T follicular helper cell (primary cell): Measurements from ENCODE around the gene ITSN2.
A peak's percentile ranks its signal among the peaks of the same experiment; 100 is the strongest.
"Not testable (repeated sequence)": the region's sequence is repeated elsewhere in the genome, so short reads cannot be mapped to it uniquely, and the experiment has no call there.

Experiments used
- DNase-seq: peaks from one replicate; pipeline ENCODE4 v3.0.0-alpha.2; 2020; ENCODE audit warnings: low read depth

The ITSN2 gene

DNA sequence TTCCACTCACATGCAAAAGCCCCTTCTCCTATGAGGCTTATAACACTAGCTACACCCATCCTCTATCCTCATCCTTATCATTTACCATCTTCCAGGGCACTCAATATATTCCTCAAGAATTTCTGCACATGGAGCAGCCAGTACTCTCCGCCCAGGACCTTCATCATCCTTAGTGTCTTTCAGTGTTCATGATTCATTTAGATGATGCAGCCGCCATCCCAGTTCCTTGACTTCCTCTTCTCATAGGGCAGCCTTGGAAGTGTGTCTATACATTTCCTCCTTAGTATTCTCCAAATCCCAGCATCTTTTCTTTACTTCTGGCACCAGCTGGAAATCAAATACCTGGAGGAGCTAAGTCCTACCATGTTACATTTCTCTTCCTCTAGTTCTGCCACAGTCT is 3.0 kb upstream of the ITSN2 start:
- no peak for DNase-seq

DNA sequence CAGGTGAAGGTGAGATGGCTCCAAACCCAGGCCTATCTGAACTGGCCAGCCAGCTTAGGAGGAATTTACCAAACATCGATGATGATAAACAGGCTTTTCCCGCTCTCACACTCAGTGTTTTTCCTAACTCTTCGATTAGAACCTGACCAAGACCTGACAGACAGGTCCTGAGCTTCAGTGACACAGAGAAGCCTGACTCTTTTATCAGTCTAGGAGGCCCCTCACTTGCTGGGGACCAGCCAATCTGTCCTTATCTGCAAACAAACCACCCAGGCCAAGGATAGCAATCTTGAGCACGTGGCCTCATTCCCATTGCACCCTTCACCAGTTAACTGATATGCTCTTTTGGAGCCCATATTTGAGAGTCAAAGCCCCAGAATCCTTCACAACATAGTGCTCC is 1.9 kb upstream of the ITSN2 start:
- DNase-seq = no peak

DNA sequence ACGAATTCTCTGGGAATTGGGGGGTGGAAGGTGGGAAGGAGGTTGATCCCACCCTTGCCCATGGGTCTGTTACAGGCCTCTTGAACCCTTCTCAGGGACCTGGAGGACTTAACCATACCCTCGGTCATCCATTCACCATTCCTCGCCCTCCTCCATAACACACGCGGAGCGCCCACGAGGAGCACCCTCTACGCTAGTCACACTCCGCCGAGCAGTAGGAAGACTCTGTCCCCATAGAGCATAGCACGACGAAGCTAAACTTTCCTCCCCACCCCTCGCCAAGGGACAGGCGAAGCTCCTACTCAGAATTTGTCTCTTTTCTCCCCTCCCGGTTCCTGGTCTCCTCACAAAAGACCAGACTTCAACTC is 611 bp upstream of the ITSN2 start:
- DNase-seq = no peak

DNA sequence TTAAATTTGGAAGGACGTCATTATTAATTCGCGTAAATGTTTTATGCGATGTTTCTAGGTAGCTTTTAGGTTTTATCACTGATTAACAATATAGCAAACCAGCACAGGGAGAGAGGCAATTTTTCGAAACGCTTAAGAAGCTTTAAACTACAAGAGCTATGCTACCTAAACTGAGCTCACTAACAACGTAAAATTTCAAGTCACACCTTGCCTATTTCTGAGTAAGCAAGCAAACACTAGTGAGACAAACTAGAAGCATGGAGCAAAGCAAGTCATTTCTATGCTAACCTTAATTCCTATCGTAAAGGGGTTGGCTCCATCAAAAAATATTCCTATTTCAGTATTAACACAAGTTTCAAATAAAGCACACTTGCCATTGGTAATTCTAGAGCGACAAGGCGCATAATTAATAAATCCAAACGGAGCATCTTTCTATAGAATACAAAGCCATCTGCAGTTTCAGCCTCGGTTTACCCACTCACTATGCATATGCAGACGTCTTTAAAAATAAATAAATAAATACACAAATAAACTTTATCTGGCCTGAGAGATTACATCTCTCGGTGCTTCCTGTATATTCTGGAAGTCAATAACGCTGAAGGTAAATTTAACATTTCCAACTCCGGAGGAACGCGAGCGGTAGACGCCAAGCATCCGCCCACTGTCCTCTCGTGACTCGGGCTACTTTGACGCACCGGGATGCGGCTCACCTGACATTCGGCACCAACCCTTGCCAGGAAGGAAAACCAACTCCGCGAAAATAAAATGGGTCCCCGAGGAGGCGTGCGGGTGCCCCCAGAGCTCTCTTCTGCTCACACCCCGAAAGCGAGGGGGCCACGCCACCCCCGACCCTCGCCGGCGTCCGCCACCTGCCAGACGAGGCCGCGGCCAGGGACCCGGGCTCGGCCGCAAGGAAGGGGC is 947 bp downstream of the ITSN2 start:
- DNase-seq = peak; percentile 52

DNA sequence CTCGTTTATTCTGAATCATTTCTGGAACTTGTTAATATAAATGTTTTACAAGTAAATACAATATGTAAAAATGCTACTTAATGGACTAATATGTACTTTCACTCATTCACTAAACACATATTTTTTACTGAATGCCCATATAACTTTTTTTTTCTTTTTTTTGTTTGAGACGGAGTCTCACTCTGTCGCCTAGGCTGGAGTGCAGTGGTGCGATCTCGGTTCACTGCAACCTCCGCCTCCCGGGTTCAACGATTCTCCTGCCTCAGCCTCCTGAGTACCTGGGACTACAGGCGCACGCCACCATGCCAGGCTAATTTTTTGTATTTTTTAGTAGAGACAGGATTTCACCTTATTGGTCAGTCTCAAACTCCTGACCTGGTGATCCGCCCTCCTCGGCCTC is 2.6 kb downstream of the ITSN2 start:
- DNase-seq = not testable (repeated sequence)

DNA sequence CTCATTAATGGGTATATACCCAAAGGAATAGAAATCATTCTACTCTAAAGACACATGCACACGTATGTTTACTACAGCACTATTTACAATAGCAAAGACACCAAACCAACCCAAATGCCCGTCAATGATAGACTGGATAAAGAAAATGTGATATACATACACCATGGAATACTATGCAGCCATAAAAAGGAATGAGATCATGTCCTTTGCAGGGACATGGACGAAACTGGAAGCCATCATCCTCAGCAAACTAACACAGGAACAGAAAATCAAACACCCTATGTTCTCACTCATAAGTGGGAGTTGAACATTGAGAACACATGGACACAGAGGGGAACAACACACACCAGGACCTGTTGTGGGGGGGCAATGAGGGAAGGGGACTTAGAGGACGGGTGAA is 3.2 kb downstream of the ITSN2 start:
- DNase-seq = not testable (repeated sequence)

DNA sequence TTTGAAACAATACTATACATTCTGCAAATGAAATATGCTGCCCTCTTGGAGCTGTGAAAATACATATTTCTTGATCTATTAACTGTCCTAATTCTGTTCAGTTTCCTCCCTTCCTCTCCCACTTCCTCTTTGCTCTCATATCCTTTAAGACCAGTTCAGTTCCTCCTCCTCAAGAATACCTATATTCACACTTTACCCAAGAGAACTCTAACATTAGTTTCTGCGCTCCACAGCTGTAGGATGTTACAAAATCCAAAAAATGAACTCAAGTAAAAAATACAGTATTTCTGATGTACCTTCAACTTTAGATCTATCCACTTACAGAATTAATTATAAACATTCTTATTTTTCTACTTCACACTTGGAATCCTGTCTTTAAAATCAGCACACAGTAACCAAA is 5.4 kb downstream of the ITSN2 start:
- DNase-seq = no peak

DNA sequence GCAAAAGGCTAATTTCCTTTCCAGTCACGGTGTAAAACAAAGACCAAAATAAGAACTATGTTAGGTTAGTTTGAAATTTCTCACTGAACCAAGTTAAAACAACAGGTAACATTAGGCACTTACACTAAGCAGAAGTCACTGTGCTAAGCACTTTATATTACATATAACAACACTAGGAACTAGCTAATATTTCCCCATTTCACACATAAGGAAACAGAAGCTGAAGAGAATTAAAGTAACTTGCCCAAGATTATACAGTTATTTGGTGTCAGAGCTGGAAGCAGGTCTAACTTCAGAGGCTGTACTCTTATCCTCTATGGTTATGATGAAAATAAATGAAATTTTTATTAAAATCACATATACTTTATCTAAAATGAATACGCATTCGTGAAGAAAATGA is 5.9 kb downstream of the ITSN2 start:
- DNase-seq = no peak

DNA sequence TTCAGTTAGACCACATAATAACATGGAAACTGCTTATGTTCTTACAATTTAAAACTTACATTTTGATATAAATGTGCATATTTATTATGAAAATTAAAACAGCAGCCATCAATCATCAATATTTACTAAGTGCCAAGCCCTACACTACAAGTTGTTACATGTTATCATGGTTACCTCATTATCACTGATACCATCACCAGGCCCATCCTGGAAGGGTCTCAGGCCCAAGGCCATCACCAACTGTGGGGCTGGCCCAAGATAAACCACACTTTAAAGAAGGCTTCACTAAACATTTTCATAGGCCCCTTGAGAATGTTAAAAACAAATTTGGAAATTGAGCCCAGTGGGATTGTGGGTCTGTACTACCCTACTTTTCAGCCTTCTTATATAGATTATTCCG is 6.4 kb downstream of the ITSN2 start:
- DNase-seq = no peak

DNA sequence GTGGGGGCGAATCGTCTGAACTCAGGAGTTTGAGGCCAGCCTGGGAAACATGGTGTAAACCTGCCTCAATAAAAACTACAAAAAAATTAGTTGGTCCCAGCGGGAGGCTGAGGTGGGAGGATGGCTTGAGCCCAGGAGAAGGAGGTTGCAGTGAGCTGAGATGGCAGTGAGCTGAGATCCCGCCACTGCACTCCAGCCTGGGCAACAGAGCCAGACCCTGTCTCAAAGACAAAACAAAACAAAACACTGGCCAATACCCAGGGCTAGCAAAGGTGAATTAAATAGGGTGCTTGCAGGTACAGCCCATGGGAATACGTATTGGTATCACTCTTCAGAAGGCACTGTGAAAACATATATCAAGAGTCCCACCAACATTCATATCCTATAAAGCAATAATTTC is 7.0 kb downstream of the ITSN2 start:
- DNase-seq = no peak

DNA sequence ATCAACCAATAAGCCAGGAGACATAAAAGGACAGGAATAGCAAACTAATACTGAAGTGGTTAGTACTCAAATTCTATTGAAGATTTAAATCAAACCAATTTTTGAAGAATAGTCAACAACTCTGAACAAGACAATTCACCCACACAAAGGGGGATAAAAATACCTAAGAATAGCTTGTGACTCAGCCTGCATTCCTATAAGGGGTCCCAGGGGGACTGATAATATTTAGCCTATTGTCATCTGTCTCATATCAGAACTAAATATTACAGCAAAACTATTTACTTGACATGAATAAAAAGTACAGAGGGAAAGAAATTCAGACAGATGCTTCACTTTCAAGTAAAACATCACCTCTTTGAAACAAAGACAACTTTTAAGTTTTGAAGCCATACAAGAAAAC is 7.7 kb downstream of the ITSN2 start:
- DNase-seq = no peak

DNA sequence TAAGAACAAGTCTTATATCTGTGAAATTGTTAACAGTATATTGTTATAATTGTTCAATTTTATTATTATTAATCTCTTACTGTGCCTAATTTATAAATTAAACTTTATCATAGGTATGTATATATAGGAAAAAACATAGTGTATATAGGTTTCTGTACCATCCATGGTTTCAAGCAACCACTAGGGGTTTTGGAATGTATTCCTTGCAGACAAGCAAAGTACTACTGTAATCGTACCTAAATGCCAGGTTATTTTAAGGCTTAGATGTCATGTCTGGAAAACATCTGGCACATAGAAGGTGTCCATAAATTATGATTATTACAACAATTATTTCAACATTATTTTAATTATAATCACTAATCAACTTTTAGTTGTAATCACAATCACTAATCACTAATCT is 8.4 kb downstream of the ITSN2 start:
- DNase-seq = no peak

DNA sequence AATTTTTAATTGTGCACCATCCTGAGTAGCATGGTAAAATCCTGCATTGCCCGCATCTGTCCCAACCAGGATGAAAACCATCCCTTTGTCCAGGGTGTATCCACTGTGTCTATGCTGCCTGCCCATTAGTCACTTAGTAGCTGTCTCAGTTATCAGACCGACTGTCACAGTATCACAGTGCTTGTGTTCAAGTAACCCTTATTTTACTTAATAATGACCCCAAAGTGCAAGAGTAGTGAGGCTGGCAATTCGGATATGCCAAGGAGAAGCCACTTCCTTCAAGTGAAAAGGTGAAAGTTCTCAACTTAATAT is 8.8 kb downstream of the ITSN2 start:
- DNase-seq = no peak

DNA sequence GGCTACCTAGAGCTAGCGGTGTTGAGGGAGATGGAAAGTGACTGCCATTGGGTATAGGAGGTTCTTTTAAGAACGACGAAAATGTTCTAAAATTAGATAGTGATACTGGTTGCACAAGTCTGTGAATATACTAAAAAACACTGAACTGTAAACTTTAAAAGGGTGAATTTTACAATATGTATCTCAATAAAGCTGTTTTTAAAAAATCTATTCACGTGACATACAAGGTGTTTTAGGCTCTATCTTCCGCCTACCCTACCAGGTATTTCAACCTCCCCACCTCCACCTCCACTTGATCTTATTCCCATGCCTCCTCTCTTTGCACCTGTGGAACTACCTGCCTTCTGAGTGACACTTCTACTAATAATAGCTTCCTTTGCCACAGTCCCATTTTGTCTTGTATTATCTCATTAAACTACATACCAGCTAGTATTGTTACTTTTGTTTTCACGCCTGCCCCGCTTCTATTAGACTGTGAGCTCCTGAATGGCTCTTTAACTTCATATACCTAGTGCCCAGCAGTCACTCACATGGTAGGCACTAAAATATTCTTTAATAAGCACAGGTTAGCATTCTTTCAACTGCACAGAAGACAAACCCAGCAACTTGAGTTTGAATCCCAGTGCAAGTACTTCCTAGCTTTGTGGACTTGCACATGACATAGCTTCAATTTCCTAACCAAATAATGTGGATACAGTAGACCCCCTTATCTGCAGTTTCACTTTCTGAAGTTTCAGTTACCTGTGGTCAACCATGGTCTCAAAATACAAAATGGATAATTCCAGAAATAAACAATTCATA is 9.3 kb downstream of the ITSN2 start:
- no peak for DNase-seq

DNA sequence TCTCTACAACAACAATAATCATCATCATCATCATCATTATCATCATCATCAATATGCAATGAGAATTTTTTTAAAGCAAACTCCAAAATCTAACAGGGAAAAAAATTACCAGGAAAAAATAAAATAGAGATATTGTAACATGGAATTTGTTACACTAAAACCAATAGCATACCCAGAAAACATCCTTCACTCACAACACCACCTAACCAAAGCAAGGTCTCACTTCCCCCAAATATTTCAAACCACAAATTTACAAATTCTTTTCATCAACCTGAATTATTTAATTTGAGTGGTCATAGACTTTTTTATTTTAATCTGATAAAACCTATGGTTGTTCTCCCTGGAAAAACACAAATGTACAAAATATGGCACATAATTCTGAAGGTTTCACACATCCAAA is 11.2 kb downstream of the ITSN2 start:
- DNase-seq = no peak

DNA sequence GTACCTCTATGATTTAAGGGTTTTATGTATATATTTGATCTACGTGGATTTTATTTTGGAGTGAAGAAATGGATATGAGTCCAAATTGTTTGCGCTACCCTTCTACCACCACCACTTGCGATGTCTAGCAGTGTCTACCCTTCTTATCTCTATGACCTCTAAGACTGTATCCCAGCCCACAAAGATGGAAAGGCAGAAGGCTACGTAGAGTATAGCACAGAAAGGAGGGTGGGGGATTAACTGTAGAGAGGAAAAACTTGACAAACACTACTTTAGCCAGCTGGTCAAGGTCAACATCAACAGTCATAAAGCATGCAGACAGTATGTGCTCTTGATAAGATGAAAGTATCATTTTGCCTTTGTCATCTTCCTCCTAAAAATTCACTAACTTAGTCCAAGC is 14.4 kb downstream of the ITSN2 start:
- no peak for DNase-seq

DNA sequence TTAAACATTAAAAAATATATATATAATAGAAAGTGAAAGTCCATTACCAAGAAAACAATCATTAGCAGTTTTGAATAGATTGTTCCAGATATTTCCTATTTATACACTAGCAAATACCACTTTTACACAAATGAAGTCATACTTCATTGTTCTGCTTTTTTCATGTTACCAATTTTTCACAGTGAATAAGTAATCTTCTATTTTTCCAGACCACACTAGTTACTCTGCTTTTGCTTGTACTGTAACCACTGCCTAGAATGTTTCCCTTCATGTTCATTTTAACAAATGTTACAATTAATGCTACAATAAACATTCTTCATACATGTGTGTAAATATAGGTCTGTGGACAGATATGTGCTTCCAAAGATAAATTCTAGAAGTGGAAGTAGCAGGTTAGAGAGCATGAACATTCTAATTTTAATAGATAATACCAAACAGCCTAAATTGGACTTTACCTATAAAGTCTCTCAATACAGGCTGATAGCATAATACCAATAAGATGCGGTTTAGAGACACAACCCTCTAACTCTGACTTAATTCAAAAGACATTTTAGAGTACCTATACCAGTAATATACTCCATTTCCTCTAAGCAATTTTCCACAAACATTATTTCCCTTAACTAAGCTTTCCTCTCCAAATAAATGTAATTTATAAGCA is 17.0 kb downstream of the ITSN2 start:
- DNase-seq = no peak

DNA sequence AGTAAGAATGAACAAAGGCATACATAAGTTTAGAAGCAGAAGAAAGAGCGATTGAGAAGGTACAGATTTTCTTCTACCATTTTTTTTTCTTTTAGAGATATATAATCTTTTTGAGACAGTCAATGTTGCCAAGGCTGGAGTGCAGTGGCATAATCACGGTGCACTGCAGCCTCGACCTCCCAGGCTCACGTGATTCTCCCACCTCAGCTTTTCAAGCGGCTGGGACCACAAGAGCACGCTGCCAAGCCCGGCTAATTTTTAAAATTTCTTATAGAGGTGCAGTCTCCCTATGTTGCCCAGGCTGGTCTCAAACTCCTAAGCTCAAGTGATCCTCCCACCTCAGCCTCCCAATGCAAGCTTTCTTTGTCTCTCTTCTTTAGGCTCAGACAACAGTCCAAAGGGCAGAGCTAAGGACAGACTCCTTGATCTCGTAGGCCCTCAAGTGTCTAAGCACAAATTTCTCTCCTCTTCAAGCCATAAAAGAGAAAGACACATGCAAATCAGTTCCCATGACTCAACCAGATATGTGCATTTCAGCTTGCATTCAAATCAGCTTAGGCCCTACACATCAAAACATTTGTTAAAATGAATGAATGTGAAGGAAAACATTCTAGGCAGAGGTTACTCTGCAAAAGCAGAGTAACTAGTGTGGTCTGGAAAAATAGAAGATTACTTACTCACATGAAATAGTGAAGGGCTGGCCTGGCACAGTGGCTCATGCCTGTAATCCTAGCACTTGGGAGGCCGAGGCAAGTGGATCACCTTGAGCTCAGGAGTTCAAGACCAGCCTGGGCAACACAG is 18.0 kb downstream of the ITSN2 start:
- no peak for DNase-seq

DNA sequence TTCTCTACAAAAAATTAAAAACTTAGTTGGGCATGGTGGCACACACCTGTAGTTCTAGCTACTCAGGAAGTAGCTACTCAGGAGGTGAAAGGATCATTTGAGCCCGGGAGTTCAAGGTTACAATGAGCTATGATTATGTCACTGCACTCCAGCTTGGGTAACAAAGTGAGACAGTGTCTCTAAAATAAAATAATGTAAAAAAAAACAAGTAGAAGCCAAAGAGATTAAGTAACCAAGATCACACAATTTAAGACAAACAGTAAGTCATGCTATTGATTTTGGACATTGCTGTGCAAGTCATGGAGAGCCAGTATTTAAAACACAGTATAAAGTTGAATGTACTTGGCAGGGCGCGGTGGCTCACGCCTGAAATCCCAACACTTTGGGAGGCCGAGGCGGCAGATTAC is 20.5 kb downstream of the ITSN2 start:
- DNase-seq = no peak

DNA sequence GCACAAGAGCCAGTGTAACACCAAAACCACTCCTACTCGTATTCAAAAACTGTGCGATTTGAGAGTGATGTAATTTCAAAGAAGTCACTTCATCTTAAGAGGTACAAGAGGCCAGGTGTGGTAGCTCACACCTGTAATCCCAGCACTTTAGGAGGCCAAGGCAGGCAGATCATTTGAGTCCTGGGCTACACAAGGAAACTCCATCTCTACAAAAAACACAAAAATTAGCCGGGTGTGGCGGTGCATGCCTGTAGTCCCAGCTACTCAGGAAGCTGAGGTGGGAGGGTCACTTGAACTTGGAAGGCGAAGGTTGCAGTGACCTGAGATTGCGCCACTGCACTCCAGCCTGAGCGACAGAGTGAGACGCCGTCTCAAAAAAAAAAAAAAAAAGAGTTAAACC is 21.2 kb downstream of the ITSN2 start:
- not testable (repeated sequence) for DNase-seq

DNA sequence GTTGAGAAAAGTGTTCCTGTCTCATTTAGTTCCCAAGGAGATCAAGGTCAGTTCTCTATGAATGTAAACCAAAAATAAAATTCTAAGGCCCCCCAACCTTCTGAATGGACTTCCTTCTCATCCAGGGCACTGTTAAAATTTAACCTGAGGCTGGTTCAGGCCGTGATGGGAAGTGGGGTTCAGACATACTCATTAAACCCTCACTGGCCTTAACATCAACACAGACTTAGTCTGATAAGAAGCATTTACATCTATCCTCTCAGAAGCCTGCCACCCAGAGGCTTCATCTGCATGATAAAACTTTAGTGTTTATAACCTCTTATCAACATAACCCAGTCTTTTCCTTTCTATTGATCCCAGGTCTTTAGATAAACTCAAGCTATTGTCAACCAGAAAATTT is 22.4 kb downstream of the ITSN2 start:
- DNase-seq = no peak

DNA sequence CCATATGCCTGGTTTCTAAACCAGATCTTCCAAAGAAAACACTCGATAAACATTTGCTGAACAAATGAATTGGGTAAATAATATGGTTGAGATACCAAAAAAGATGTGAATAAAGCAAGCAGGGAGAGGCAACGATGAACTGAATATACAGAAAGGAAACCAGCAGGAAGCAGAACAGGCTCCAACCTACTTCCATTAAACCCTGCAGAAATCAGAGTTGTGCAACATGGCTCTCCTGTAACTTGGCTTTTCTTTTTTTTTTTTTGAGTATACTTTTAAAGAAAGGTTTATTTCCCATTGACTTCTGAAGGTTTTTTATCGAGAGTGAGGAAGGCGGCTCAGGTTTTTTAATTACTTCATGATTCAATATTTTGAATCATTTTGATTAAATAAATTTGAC is 23.5 kb downstream of the ITSN2 start:
- no peak for DNase-seq
